ENCODE data around the gene HSFX2.

DNA sequence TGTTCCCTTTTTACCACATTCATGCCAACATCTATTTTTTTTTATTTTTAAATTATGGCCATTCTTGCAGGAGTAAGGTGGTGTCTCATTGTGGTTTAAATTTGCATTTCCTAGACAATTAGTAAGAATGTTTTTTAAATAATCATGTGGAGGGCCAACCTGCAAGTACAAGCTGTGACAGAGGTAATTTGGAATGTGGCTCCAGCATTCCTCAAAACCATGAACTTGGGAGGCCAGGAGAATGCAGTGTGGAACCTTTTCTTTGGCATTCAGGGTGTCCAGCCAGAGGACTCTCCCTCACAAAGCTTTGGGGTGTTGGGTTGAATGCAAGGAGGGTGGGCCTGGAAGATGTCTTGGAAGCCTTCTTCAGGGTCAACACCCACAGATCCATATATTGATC is 43.7 kb upstream of the HSFX2 start:
- TF ChIP-seq PHF5A (CRISPR knock-in tag; IDR thresholded peaks at IDR 0.05; ENCODE audit: low read depth, unreplicated experiment) (no peak), HNRNPLL (IDR thresholded peaks at IDR 0.05; ENCODE audit: low read depth, low read length, poor library complexity, severe bottlenecking) (no peak), SALL2 (CRISPR knock-in tag; IDR thresholded peaks at IDR 0.05) (no peak), EP300 (IDR thresholded peaks at IDR 0.05; ENCODE audit: low read depth in 2 of 2, low read length in 2 of 2) (no peak), EP300 (CRISPR knock-in tag; IDR thresholded peaks at IDR 0.05; ENCODE audit: borderline replicate concordance) (no peak), SNAI1 (CRISPR knock-in tag; IDR thresholded peaks at IDR 0.05; ENCODE audit: borderline replicate concordance) (no peak), ERF (CRISPR knock-in tag; IDR thresholded peaks at IDR 0.05) (no peak), ZC3H4 (CRISPR knock-in tag; IDR thresholded peaks at IDR 0.05; ENCODE audit: borderline replicate concordance) (no peak), TBP (CRISPR knock-in tag; IDR thresholded peaks at IDR 0.05) (no peak)
- TF ChIP-seq, protein P1, sequence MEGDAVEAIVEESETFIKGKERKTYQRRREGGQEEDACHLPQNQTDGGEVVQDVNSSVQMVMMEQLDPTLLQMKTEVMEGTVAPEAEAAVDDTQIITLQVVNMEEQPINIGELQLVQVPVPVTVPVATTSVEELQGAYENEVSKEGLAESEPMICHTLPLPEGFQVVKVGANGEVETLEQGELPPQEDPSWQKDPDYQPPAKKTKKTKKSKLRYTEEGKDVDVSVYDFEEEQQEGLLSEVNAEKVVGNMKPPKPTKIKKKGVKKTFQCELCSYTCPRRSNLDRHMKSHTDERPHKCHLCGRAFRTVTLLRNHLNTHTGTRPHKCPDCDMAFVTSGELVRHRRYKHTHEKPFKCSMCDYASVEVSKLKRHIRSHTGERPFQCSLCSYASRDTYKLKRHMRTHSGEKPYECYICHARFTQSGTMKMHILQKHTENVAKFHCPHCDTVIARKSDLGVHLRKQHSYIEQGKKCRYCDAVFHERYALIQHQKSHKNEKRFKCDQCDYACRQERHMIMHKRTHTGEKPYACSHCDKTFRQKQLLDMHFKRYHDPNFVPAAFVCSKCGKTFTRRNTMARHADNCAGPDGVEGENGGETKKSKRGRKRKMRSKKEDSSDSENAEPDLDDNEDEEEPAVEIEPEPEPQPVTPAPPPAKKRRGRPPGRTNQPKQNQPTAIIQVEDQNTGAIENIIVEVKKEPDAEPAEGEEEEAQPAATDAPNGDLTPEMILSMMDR (CRISPR knock-in tag; IDR thresholded peaks at IDR 0.05), result no peak
- TF ChIP-seq, protein P2, sequence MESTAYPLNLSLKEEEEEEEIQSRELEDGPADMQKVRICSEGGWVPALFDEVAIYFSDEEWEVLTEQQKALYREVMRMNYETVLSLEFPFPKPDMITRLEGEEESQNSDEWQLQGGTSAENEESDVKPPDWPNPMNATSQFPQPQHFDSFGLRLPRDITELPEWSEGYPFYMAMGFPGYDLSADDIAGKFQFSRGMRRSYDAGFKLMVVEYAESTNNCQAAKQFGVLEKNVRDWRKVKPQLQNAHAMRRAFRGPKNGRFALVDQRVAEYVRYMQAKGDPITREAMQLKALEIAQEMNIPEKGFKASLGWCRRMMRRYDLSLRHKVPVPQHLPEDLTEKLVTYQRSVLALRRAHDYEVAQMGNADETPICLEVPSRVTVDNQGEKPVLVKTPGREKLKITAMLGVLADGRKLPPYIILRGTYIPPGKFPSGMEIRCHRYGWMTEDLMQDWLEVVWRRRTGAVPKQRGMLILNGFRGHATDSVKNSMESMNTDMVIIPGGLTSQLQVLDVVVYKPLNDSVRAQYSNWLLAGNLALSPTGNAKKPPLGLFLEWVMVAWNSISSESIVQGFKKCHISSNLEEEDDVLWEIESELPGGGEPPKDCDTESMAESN (CRISPR knock-in tag; conservative IDR thresholded peaks at IDR 0.05), result no peak
